HFFc6 (cell line): Measurements from ENCODE around the gene ALG3. TPM values are rescaled to one million over a fixed set of nuclear protein-coding genes. Genes with fewer than 3 reads are reported as not detected.

Experiments used
- DNase-seq: peaks from one replicate; pipeline ENCODE4 v3.0.0-alpha.2; 2018
- H3K27ac Mint-ChIP-seq: 2 replicates; pipeline ENCODE4 v1.8.0; 2020; ENCODE audit warnings: mild to moderate bottlenecking, mixed read lengths
- H3K27me3 Mint-ChIP-seq: 2 replicates; pipeline ENCODE4 v1.8.0; 2021; ENCODE audit warnings: mild to moderate bottlenecking, moderate library complexity, mixed read lengths; ENCODE audit not compliant: insufficient read depth
- H3K36me3 Mint-ChIP-seq: 2 replicates; pipeline ENCODE4 v1.8.0; 2021; ENCODE audit warnings: low read depth, mixed read lengths
- H3K4me1 Mint-ChIP-seq: 2 replicates; pipeline ENCODE4 v1.8.0; 2020; ENCODE audit warnings: low read depth, mixed read lengths
- H3K4me3 Mint-ChIP-seq: 2 replicates; pipeline ENCODE4 v1.8.0; 2020; ENCODE audit warnings: mild to moderate bottlenecking, moderate library complexity, mixed read lengths
- H3K9me3 Mint-ChIP-seq: 2 replicates; pipeline ENCODE4 v1.8.0; 2020; ENCODE audit warnings: mild to moderate bottlenecking, mixed read lengths
- CTCF ChIP-seq: fragments of 200-600 bp; sonication (generic); IDR thresholded peaks from 2 replicates; pipeline ENCODE4 v1.5.0; 2021; ENCODE audit warnings: antibody characterized with exemption, mild to moderate bottlenecking
- long read RNA-seq: library from polyadenylated mRNA; unstranded; transcript quantifications from one replicate; pipeline ENCODE4 v2.0.0, GENCODE V29; 2019
- total RNA-seq, 6 experiments: library from RNA; stranded (reverse); fragmentation: NEBNext Ultra II Directional; extraction: Animal tissue kit (Norgen Biotek cat#: 25700); gene quantifications; 2 replicates in 1 of 6; 3 replicates in 5 of 6; pipeline ENCODE4 v1.2.3, GENCODE V29; 2021

Gene ALG3
- total RNA-seq, result 10 to 100 TPM; 60.0 to 75.3 (median 69.5) TPM
- long read RNA-seq, transcript ALG3-201 (9 exons, 1,528 nt), result major isoform, 43 of 105 reads
- long read RNA-seq, partial matches to known transcripts, result 15 of 105 reads
- long read RNA-seq, other reads (novel, unspliced or antisense), result 41 of 105 reads

- TF ChIP-seq CTCF, result no peak
- DNase-seq, result peak; percentile 81
- H3K27me3 Mint-ChIP-seq, result no peaks in the 10 kb centered on the region; the same call in 1 of the 2 replicates
- peak within 1 kb of the TSS; percentile 98 for H3K27ac Mint-ChIP-seq
- H3K4me1 Mint-ChIP-seq, result no peaks in the 10 kb centered on the region; the same call in 1 of the 2 replicates
- H3K9me3 Mint-ChIP-seq, result no peaks in the 10 kb centered on the region
- H3K4me3 Mint-ChIP-seq, result peak within 1 kb of the TSS; percentile 94
- peaks cover 6% of the 10 kb centered on the region; the same call in 1 of the 2 replicates for H3K36me3 Mint-ChIP-seq
Measured at GRCh38 chr3:184248454-184249411, at the start of gene ALG3. Gene ALG3 (minus strand): TSS chr3:184248962. CDS start chr3:184248940, 22 bp downstream.

GRCh38 chr3:184296616-184297015 lies 47.9 kb upstream of the ALG3 start:
- Mint-ChIP-seq H3K27ac (no peak overlapping the region), H3K4me1 (peaks cover 20% of the 10 kb centered on the region), H3K27me3 (peaks cover 15% of the 10 kb centered on the region), H3K9me3 (no peaks in the 10 kb centered on the region), H3K4me3 (no peak overlapping the region), H3K36me3 (peaks cover 19% of the 10 kb centered on the region)
- TF ChIP-seq CTCF, result no peak
- no peak for DNase-seq

- peaks cover 15% of the 10 kb centered on the region for H3K27me3 Mint-ChIP-seq
- H3K36me3 Mint-ChIP-seq, result peaks cover 14% of the 10 kb centered on the region
Measured at GRCh38 chr3:184295771-184296170, 47.0 kb upstream of the ALG3 start.

GRCh38 chr3:184291738-184292445 lies 43.1 kb upstream of the ALG3 start:
- no peak for TF ChIP-seq CTCF
- no peak for DNase-seq
- no peaks in the 10 kb centered on the region for H3K4me1 Mint-ChIP-seq
- H3K27me3 Mint-ChIP-seq, result peaks cover 21% of the 10 kb centered on the region
- no peak overlapping the region for H3K4me3 Mint-ChIP-seq
- H3K9me3 Mint-ChIP-seq, result no peaks in the 10 kb centered on the region
- H3K36me3 Mint-ChIP-seq, result no peaks in the 10 kb centered on the region
- H3K27ac Mint-ChIP-seq, result no peak overlapping the region

More at GRCh38 chr3:184295771-184296170, 47.0 kb upstream of the ALG3 start:
- H3K4me3 Mint-ChIP-seq, result no peak overlapping the region
- no peak for DNase-seq
- no peaks in the 10 kb centered on the region for H3K9me3 Mint-ChIP-seq
- peaks cover 15% of the 10 kb centered on the region for H3K4me1 Mint-ChIP-seq
- TF ChIP-seq CTCF, result no peak
- no peak overlapping the region for H3K27ac Mint-ChIP-seq

GRCh38 chr3:184291044-184291737 lies 42.4 kb upstream of the ALG3 start:
- no peak for DNase-seq
- H3K9me3 Mint-ChIP-seq, result no peaks in the 10 kb centered on the region
- no peak overlapping the region for H3K27ac Mint-ChIP-seq
- H3K4me1 Mint-ChIP-seq, result no peaks in the 10 kb centered on the region
- no peak for TF ChIP-seq CTCF
- no peak overlapping the region for H3K4me3 Mint-ChIP-seq
- no peaks in the 10 kb centered on the region for H3K36me3 Mint-ChIP-seq
- peaks cover 28% of the 10 kb centered on the region for H3K27me3 Mint-ChIP-seq
